ENCODE results near the gene STRBP. TPM values are rescaled to one million over a fixed set of nuclear protein-coding genes. Genes with fewer than 3 reads are reported as not detected.

Gene STRBP
- total RNA-seq, 1 donor from 2014 or later: 7.2 TPM

GRCh38 chr9:123135430-123135829 lies 133.0 kb downstream of the STRBP start:
- DNase-seq (ENCODE audit: low read depth in 2 of 2): no peak

GRCh38 chr9:123132696-123133095 lies 135.7 kb downstream of the STRBP start:
- DNase-seq (ENCODE audit: low read depth in 2 of 2): no peak

GRCh38 chr9:123131993-123132392 lies 136.4 kb downstream of the STRBP start:
- no peak for DNase-seq (ENCODE audit: low read depth in 2 of 2)

- DNase-seq (ENCODE audit: low read depth in 2 of 2): no peak
Measured at GRCh38 chr9:123131258-123131657, 137.1 kb downstream of the STRBP start.

- DNase-seq (ENCODE audit: low read depth in 2 of 2): no peak
Measured at GRCh38 chr9:123129423-123129822, 139.0 kb downstream of the STRBP start.

- no peak for DNase-seq (ENCODE audit: low read depth in 2 of 2)
Measured at GRCh38 chr9:123128591-123128990, 139.8 kb downstream of the STRBP start.

GRCh38 chr9:123127512-123128075 lies 140.8 kb downstream of the STRBP start:
- DNase-seq (ENCODE audit: low read depth in 2 of 2): no peak

- DNase-seq (ENCODE audit: low read depth in 2 of 2): no peak
Measured at GRCh38 chr9:123121457-123121856, 146.9 kb downstream of the STRBP start.

GRCh38 chr9:123120953-123121352 lies 147.4 kb downstream of the STRBP start:
- no peak for DNase-seq (ENCODE audit: low read depth in 2 of 2)

GRCh38 chr9:123120131-123120530 lies 148.3 kb downstream of the STRBP start:
- no peak for DNase-seq (ENCODE audit: low read depth in 2 of 2)

GRCh38 chr9:123119566-123119965 lies 148.8 kb downstream of the STRBP start:
- DNase-seq (ENCODE audit: low read depth in 2 of 2): no peak

GRCh38 chr9:123116036-123116435 lies 152.3 kb downstream of the STRBP start:
- no peak for DNase-seq (ENCODE audit: low read depth in 2 of 2)

GRCh38 chr9:123115146-123115913 lies 153.1 kb downstream of the STRBP start:
- no peak for DNase-seq (ENCODE audit: low read depth in 2 of 2)

- no peak for DNase-seq (ENCODE audit: low read depth in 2 of 2)
Measured at GRCh38 chr9:123113185-123113584, 155.2 kb downstream of the STRBP start.

- no peak for DNase-seq (ENCODE audit: low read depth in 2 of 2)
Measured at GRCh38 chr9:123112015-123112975, 156.1 kb downstream of the STRBP start.

GRCh38 chr9:123111427-123112014 lies 156.9 kb downstream of the STRBP start:
- peak; percentile 11 to 33 for DNase-seq (ENCODE audit: low read depth in 2 of 2)

GRCh38 chr9:123109540-123110279 lies 158.7 kb downstream of the STRBP start:
- DNase-seq (ENCODE audit: low read depth in 2 of 2): no peak

GRCh38 chr9:123108976-123109375 lies 159.4 kb downstream of the STRBP start:
- DNase-seq (ENCODE audit: low read depth in 2 of 2): no peak

GRCh38 chr9:123107639-123108285 lies 160.6 kb downstream of the STRBP start:
- DNase-seq (ENCODE audit: low read depth in 2 of 2): no peak

GRCh38 chr9:123105490-123105889 lies 162.9 kb downstream of the STRBP start:
- DNase-seq (ENCODE audit: low read depth in 2 of 2): no peak

GRCh38 chr9:123104807-123105206 lies 163.6 kb downstream of the STRBP start:
- no peak for DNase-seq (ENCODE audit: low read depth in 2 of 2)

Data from dermis microvascular lymphatic vessel endothelial cell (primary cell).